ENCODE results near the gene IER3.

The IER3 gene

GRCh38 chr6:30717129-30717844 lies 27.1 kb downstream of the IER3 start, which contains the start of gene MDC1:
MDC1 (minus strand) TSS chr6:30717281; CDS start chr6:30715175, 2,106 bp downstream.
- H3K36me3 ChIP-seq (ENCODE audit: control insufficient read depth, insufficient read depth, low read length), result no peaks in the 10 kb centered on the region
- peaks cover 5% of the 10 kb centered on the region for H3K4me1 ChIP-seq (ENCODE audit: control insufficient read depth, insufficient read depth, low read length)
- peak within 1 kb of the TSS; percentile 71 for H3K9ac ChIP-seq (ENCODE audit: low read length)
- H3K27me3 ChIP-seq (ENCODE audit: control insufficient read depth, insufficient read depth, low read length), result no peaks in the 10 kb centered on the region
- H3K9me3 ChIP-seq (ENCODE audit: control insufficient read depth, low read length), result no peaks in the 10 kb centered on the region
- peak within 1 kb of the TSS; percentile 47 for H3K4me3 ChIP-seq (ENCODE audit: low read length)

GRCh38 chr6:30716879-30717128 lies 27.5 kb downstream of the IER3 start:
- Histone ChIP-seq H3K4me1 (ENCODE audit: control insufficient read depth, insufficient read depth, low read length) (peaks cover 1% of the 10 kb centered on the region), H3K36me3 (ENCODE audit: control insufficient read depth, insufficient read depth, low read length) (no peaks in the 10 kb centered on the region), H3K9ac (ENCODE audit: low read length) (peak overlapping the region; percentile 71)

GRCh38 chr6:30714263-30714662 lies 30.1 kb downstream of the IER3 start:
- Histone ChIP-seq H3K36me3 (ENCODE audit: control insufficient read depth, insufficient read depth, low read length) (no peaks in the 10 kb centered on the region), H3K9me3 (ENCODE audit: control insufficient read depth, low read length) (no peaks in the 10 kb centered on the region), H3K27me3 (ENCODE audit: control insufficient read depth, insufficient read depth, low read length) (no peaks in the 10 kb centered on the region), H3K4me1 (ENCODE audit: control insufficient read depth, insufficient read depth, low read length) (no peaks in the 10 kb centered on the region), H3K4me3 (ENCODE audit: low read length) (no peak overlapping the region), H3K9ac (ENCODE audit: low read length) (no peak overlapping the region)

More at GRCh38 chr6:30716879-30717128, 27.5 kb downstream of the IER3 start:
- Histone ChIP-seq H3K27me3 (ENCODE audit: control insufficient read depth, insufficient read depth, low read length) (no peaks in the 10 kb centered on the region), H3K4me3 (ENCODE audit: low read length) (peak overlapping the region; percentile 47), H3K9me3 (ENCODE audit: control insufficient read depth, low read length) (no peaks in the 10 kb centered on the region)

GRCh38 chr6:30712441-30712945 lies 31.9 kb downstream of the IER3 start:
- Histone ChIP-seq H3K27me3 (ENCODE audit: control insufficient read depth, insufficient read depth, low read length) (no peaks in the 10 kb centered on the region), H3K9me3 (ENCODE audit: control insufficient read depth, low read length) (no peaks in the 10 kb centered on the region), H3K36me3 (ENCODE audit: control insufficient read depth, insufficient read depth, low read length) (no peaks in the 10 kb centered on the region), H3K9ac (ENCODE audit: low read length) (no peak overlapping the region), H3K4me1 (ENCODE audit: control insufficient read depth, insufficient read depth, low read length) (no peaks in the 10 kb centered on the region), H3K4me3 (ENCODE audit: low read length) (no peak overlapping the region)

GRCh38 chr6:30711758-30712380 lies 32.5 kb downstream of the IER3 start:
- no peaks in the 10 kb centered on the region for H3K27me3 ChIP-seq (ENCODE audit: control insufficient read depth, insufficient read depth, low read length)
- H3K36me3 ChIP-seq (ENCODE audit: control insufficient read depth, insufficient read depth, low read length), result no peaks in the 10 kb centered on the region
- H3K9me3 ChIP-seq (ENCODE audit: control insufficient read depth, low read length), result no peaks in the 10 kb centered on the region
- H3K4me3 ChIP-seq (ENCODE audit: low read length), result no peak overlapping the region
- H3K9ac ChIP-seq (ENCODE audit: low read length), result no peak overlapping the region
- no peaks in the 10 kb centered on the region for H3K4me1 ChIP-seq (ENCODE audit: control insufficient read depth, insufficient read depth, low read length)

- no peak overlapping the region for H3K4me3 ChIP-seq (ENCODE audit: low read length)
- no peaks in the 10 kb centered on the region for H3K4me1 ChIP-seq (ENCODE audit: control insufficient read depth, insufficient read depth, low read length)
- H3K9me3 ChIP-seq (ENCODE audit: control insufficient read depth, low read length), result no peaks in the 10 kb centered on the region
- no peak overlapping the region for H3K9ac ChIP-seq (ENCODE audit: low read length)
- H3K27me3 ChIP-seq (ENCODE audit: control insufficient read depth, insufficient read depth, low read length), result no peaks in the 10 kb centered on the region
- no peaks in the 10 kb centered on the region for H3K36me3 ChIP-seq (ENCODE audit: control insufficient read depth, insufficient read depth, low read length)
Measured at GRCh38 chr6:30709101-30709868, 35.1 kb downstream of the IER3 start.

- Histone ChIP-seq H3K9me3 (ENCODE audit: control insufficient read depth, low read length) (no peaks in the 10 kb centered on the region), H3K4me3 (ENCODE audit: low read length) (no peak overlapping the region), H3K27me3 (ENCODE audit: control insufficient read depth, insufficient read depth, low read length) (no peaks in the 10 kb centered on the region), H3K9ac (ENCODE audit: low read length) (no peak overlapping the region), H3K36me3 (ENCODE audit: control insufficient read depth, insufficient read depth, low read length) (no peaks in the 10 kb centered on the region), H3K4me1 (ENCODE audit: control insufficient read depth, insufficient read depth, low read length) (no peaks in the 10 kb centered on the region)
Measured at GRCh38 chr6:30707281-30707850, 37.0 kb downstream of the IER3 start.

GRCh38 chr6:30705620-30706019 lies 38.7 kb downstream of the IER3 start:
- no peaks in the 10 kb centered on the region for H3K4me1 ChIP-seq (ENCODE audit: control insufficient read depth, insufficient read depth, low read length)
- H3K36me3 ChIP-seq (ENCODE audit: control insufficient read depth, insufficient read depth, low read length), result no peaks in the 10 kb centered on the region
- H3K4me3 ChIP-seq (ENCODE audit: low read length), result no peak overlapping the region
- H3K9me3 ChIP-seq (ENCODE audit: control insufficient read depth, low read length), result no peaks in the 10 kb centered on the region
- no peaks in the 10 kb centered on the region for H3K27me3 ChIP-seq (ENCODE audit: control insufficient read depth, insufficient read depth, low read length)
- no peak overlapping the region for H3K9ac ChIP-seq (ENCODE audit: low read length)

- H3K36me3 ChIP-seq (ENCODE audit: control insufficient read depth, insufficient read depth, low read length), result no peaks in the 10 kb centered on the region
- H3K27me3 ChIP-seq (ENCODE audit: control insufficient read depth, insufficient read depth, low read length), result no peaks in the 10 kb centered on the region
- no peaks in the 10 kb centered on the region for H3K4me1 ChIP-seq (ENCODE audit: control insufficient read depth, insufficient read depth, low read length)
- no peaks in the 10 kb centered on the region for H3K9me3 ChIP-seq (ENCODE audit: control insufficient read depth, low read length)
- H3K4me3 ChIP-seq (ENCODE audit: low read length), result no peak overlapping the region
- H3K9ac ChIP-seq (ENCODE audit: low read length), result no peak overlapping the region
Measured at GRCh38 chr6:30703821-30704220, 40.5 kb downstream of the IER3 start.

GRCh38 chr6:30703011-30703410 lies 41.3 kb downstream of the IER3 start:
- Histone ChIP-seq H3K36me3 (ENCODE audit: control insufficient read depth, insufficient read depth, low read length) (no peaks in the 10 kb centered on the region), H3K4me1 (ENCODE audit: control insufficient read depth, insufficient read depth, low read length) (no peaks in the 10 kb centered on the region), H3K9ac (ENCODE audit: low read length) (no peak overlapping the region), H3K4me3 (ENCODE audit: low read length) (no peak overlapping the region), H3K9me3 (ENCODE audit: control insufficient read depth, low read length) (no peaks in the 10 kb centered on the region), H3K27me3 (ENCODE audit: control insufficient read depth, insufficient read depth, low read length) (no peaks in the 10 kb centered on the region)

- Histone ChIP-seq H3K4me3 (ENCODE audit: low read length) (no peak overlapping the region), H3K4me1 (ENCODE audit: control insufficient read depth, insufficient read depth, low read length) (no peaks in the 10 kb centered on the region), H3K27me3 (ENCODE audit: control insufficient read depth, insufficient read depth, low read length) (no peaks in the 10 kb centered on the region), H3K36me3 (ENCODE audit: control insufficient read depth, insufficient read depth, low read length) (no peaks in the 10 kb centered on the region), H3K9ac (ENCODE audit: low read length) (no peak overlapping the region), H3K9me3 (ENCODE audit: control insufficient read depth, low read length) (no peaks in the 10 kb centered on the region)
Measured at GRCh38 chr6:30700340-30700739, 44.0 kb downstream of the IER3 start.

GRCh38 chr6:30696432-30696831 lies 47.9 kb downstream of the IER3 start:
- H3K36me3 ChIP-seq (ENCODE audit: control insufficient read depth, insufficient read depth, low read length), result no peaks in the 10 kb centered on the region
- no peak overlapping the region for H3K9ac ChIP-seq (ENCODE audit: low read length)
- H3K27me3 ChIP-seq (ENCODE audit: control insufficient read depth, insufficient read depth, low read length), result no peaks in the 10 kb centered on the region
- H3K4me1 ChIP-seq (ENCODE audit: control insufficient read depth, insufficient read depth, low read length), result no peaks in the 10 kb centered on the region
- no peak overlapping the region for H3K4me3 ChIP-seq (ENCODE audit: low read length)
- H3K9me3 ChIP-seq (ENCODE audit: control insufficient read depth, low read length), result no peaks in the 10 kb centered on the region
